Transverse colon (tissue), 4 donors: ENCODE results near the gene ZNF33A. TPM values are rescaled to one million over a fixed set of nuclear protein-coding genes. Genes with fewer than 3 reads are reported as not detected.
A peak's percentile ranks its signal among the peaks of the same experiment; 100 is the strongest.

Experiments
- DNase-seq: peaks from one replicate; pipeline ENCODE4 v3.0.0-alpha.2; 2019
- H3K27ac ChIP-seq, 4 donors: fragments of 200-600 bp; sonication (generic); 2 replicates each; pipeline ENCODE4 v1.5.1; 2016 to 2018; ENCODE audit warnings: inconsistent platforms in 4 of 4
- H3K27me3 ChIP-seq: fragments of 200-600 bp; sonication (generic); 2 replicates; pipeline ENCODE4 v1.5.1; 2017; ENCODE audit warnings: inconsistent platforms
- H3K36me3 ChIP-seq, 4 donors: fragments of 200-600 bp; sonication (generic); 2 replicates each; pipeline ENCODE4 v1.5.1; 2017 to 2019; ENCODE audit warnings: inconsistent platforms in 4 of 4
- H3K4me1 ChIP-seq, 4 donors: fragments of 200-600 bp; sonication (generic); 2 replicates each; pipeline ENCODE4 v1.5.1; 2017 to 2020; ENCODE audit warnings: inconsistent platforms in 4 of 4
- H3K4me3 ChIP-seq, 4 donors: fragments of 200-600 bp; sonication (generic); 1 replicate in 1 of 4; 2 replicates in 3 of 4; pipeline versions ENCODE4 v1.5.1 to v1.6.1; 2017 to 2019; ENCODE audit warnings: inconsistent platforms in 4 of 4
- H3K9me3 ChIP-seq, 2 donors: fragments of 200-600 bp; sonication (generic); 2 replicates each; pipeline ENCODE4 v1.5.1; 2017 to 2019; ENCODE audit warnings: inconsistent platforms in 2 of 2
- CTCF ChIP-seq, 5 experiments: fragments of 200-600 bp in 3 of 5; fragments of 450-650 bp in 2 of 5; sonication (generic) in 3 of 5; IDR thresholded peaks; 1 replicate in 2 of 5; 2 replicates in 3 of 5; pipeline ENCODE4 v1.5.1; 2016 to 2017; ENCODE audit warnings: antibody characterized with exemption in 5 of 5, inconsistent platforms in 3 of 5, mild to moderate bottlenecking in 2 of 5, moderate library complexity in 1 of 5
- EP300 ChIP-seq: sonication (generic); formaldehyde crosslinking; IDR thresholded peaks from one replicate; pipeline ENCODE4 v1.6.1; 2017; ENCODE audit warnings: antibody characterized with exemption, low read depth
- POLR2A ChIP-seq: fragments of 450-650 bp; IDR thresholded peaks from one replicate; pipeline ENCODE4 v1.6.1; 2016; ENCODE audit warnings: antibody characterized with exemption, mild to moderate bottlenecking, moderate library complexity
- POLR2AphosphoS5 ChIP-seq, 3 donors: sonication (generic); formaldehyde crosslinking; IDR thresholded peaks; one replicate each; pipeline ENCODE4 v1.6.1; 2016; ENCODE audit warnings: antibody characterized with exemption in 3 of 3
- WGBS, 2 donors: methylation state at CpG; one replicate each; pipeline ENCODE4 v1.1.5; 2018; ENCODE audit warnings: low coverage in 1 of 2; 5-methylcytosine and 5-hydroxymethylcytosine counted together
- in situ Hi-C, 4 donors: fragments of 200-750 bp; cut with MboI; loops; one replicate each; pipeline versions ENCODE4 v1.15.0 to v1.15.1; 2017; ENCODE audit warnings: low sequenced_read_pairs in 3 of 4, low pct_ligation_motif_present in 1 of 4, low pct_unique_long_range_greater_than_20kb in 1 of 4
- intact Hi-C: fragments of 100-400 bp; cut with DNase I; formaldehyde crosslinking; loops from one replicate; pipeline ENCODE4 v1.15.1; 2023; ENCODE audit warnings: low total_unique reads
- total RNA-seq, 4 donors: library from RNA; depleted of rRNA; stranded (reverse); fragments of >200 nt; gene quantifications; one replicate each; pipeline ENCODE4 v1.1.0, GENCODE V29; 2016

ZNF33A gene
- total RNA-seq, 4 donors from 2014 or later, result 17.3 to 51.1 (median 25.5) TPM

GRCh38 chr10:37976091-37976879, 34.2 kb upstream of the ZNF33A start, which contains the start of gene ZNF25:
ZNF25 (minus strand) TSS chr10:37976647; CDS start chr10:37971722, 4,925 bp downstream.
- Histone ChIP-seq H3K36me3 (no peaks in the 10 kb centered on the region), H3K4me1 (peaks cover 0 to 17% (median 7%) of the 10 kb centered on the region in 4 donors), H3K4me3 (peak within 1 kb of the TSS; percentile 41 to 84 (median 78)), H3K27ac (peak within 1 kb of the TSS; percentile 93 to 98 (median 97)), H3K9me3 (no peaks in the 10 kb centered on the region), H3K27me3 (no peaks in the 10 kb centered on the region)
- WGBS, 2 donors, result 0% methylated on average over 2 to 48 of the region's 66 CpGs
- in situ Hi-C loops, result loop anchor here in 1 of 4 donors (10.0 to 25.0 kb wide), 2 partner anchors 111 to 386 kb away; no protein-coding TSS in a partner anchor
- no peak for TF ChIP-seq EP300
- TF ChIP-seq CTCF (IDR thresholded peaks at IDR 0.05), result peak; percentile 69 to 96 (median 83)
- TF ChIP-seq POLR2A, result peak; percentile 86
- TF ChIP-seq POLR2AphosphoS5 (IDR thresholded peaks at IDR 0.05), result peak; percentile 62 to 84 (median 80)
- intact Hi-C loops, result loop anchor here (2.0 to 10.0 kb wide), 2 partner anchors 35 to 121 kb away; partner anchors contain the start of genes ZNF248 and ZNF33A
- peak; percentile 99 for DNase-seq

- peak overlapping the region; percentile 93 to 98 (median 97) for H3K27ac ChIP-seq
- H3K36me3 ChIP-seq, result no peaks in the 10 kb centered on the region
- TF ChIP-seq EP300, result no peak
- TF ChIP-seq CTCF (IDR thresholded peaks at IDR 0.05), result peak in 1 of 5 experiments; percentile 4
- H3K9me3 ChIP-seq, result no peaks in the 10 kb centered on the region
- WGBS, 2 donors, result 3 to 5% methylated on average over 9 of the region's 9 CpGs
- H3K4me1 ChIP-seq, result peaks cover 0 to 17% (median 7%) of the 10 kb centered on the region in 4 donors
- no peaks in the 10 kb centered on the region for H3K27me3 ChIP-seq
- in situ Hi-C loops, result loop anchor here in 1 of 4 donors (10.0 to 25.0 kb wide), 2 partner anchors 112 to 385 kb away; no protein-coding TSS in a partner anchor
- intact Hi-C loops, result loop anchor here (2.0 to 10.0 kb wide), 2 partner anchors 34 to 122 kb away; partner anchors contain the start of genes ZNF248 and ZNF33A
- H3K4me3 ChIP-seq, result peak overlapping the region; percentile 27 to 84 (median 78)
- no peak for DNase-seq
These were observed 33.6 kb upstream of the ZNF33A start for GRCh38 chr10:37976880-37977203.

GRCh38 chr10:37991655-37992054, 18.8 kb upstream of the ZNF33A start:
- H3K4me3 ChIP-seq, result no peak overlapping the region

More at GRCh38 chr10:37991655-37992054, 18.8 kb upstream of the ZNF33A start:
- Histone ChIP-seq H3K27ac (no peak overlapping the region), H3K36me3 (no peaks in the 10 kb centered on the region), H3K4me1 (no peaks in the 10 kb centered on the region), H3K27me3 (no peaks in the 10 kb centered on the region), H3K9me3 (no peaks in the 10 kb centered on the region)
- in situ Hi-C loops, result loop anchor here in 1 of 4 donors (25.0 kb wide), 1 partner anchor 371 kb away; no protein-coding TSS in a partner anchor
- DNase-seq, result no peak
- 65 to 81% methylated on average over 2 of the region's 2 CpGs for WGBS, 2 donors
- intact Hi-C loops, result no loop called here
- TF ChIP-seq CTCF (IDR thresholded peaks at IDR 0.05) (no peak), EP300 (no peak), POLR2A (no peak), POLR2AphosphoS5 (IDR thresholded peaks at IDR 0.05) (no peak)
